Umbilical cord (tissue), 2 donors: ENCODE results near the gene FOSL1. TPM values are rescaled to one million over a fixed set of nuclear protein-coding genes. Genes with fewer than 3 reads are reported as not detected.

Experiments
- DNase-seq: peaks from one replicate; pipeline ENCODE4 v3.0.0-alpha.2; 2015; ENCODE audit warnings: low spot score
- total RNA-seq: library from RNA; depleted of rRNA; stranded (reverse); fragments of >200 nt; gene quantifications from one replicate; pipeline ENCODE4 v1.2.3, GENCODE V29; 2014; ENCODE audit warnings: low replicate concordance; ENCODE audit not compliant: insufficient read depth

Gene FOSL1
- total RNA-seq, 1 donor from 2014 or later, result not detected

- no peak for DNase-seq
Measured at GRCh38 chr11:65919573-65920371, 19.6 kb upstream of the FOSL1 start.

- peak; percentile 99 for DNase-seq
Measured at GRCh38 chr11:65919141-65919572, 19.0 kb upstream of the FOSL1 start, which contains the start of gene DRAP1. Gene DRAP1 (plus strand): TSS chr11:65919426. CDS start chr11:65919502, 76 bp downstream.

- DNase-seq, result no peak
Measured at GRCh38 chr11:65918211-65919140, 18.3 kb upstream of the FOSL1 start, which contains the start of gene C11orf68. Gene C11orf68 (minus strand): TSS chr11:65919062. CDS start chr11:65919031, 31 bp downstream.

- no peak for DNase-seq
Measured at GRCh38 chr11:65917434-65918210, 17.4 kb upstream of the FOSL1 start.

GRCh38 chr11:65917077-65917433, 16.9 kb upstream of the FOSL1 start:
- no peak for DNase-seq

GRCh38 chr11:65916391-65916790, 16.2 kb upstream of the FOSL1 start:
- DNase-seq, result no peak

GRCh38 chr11:65915821-65916251, 15.6 kb upstream of the FOSL1 start:
- DNase-seq, result peak; percentile 94

- no peak for DNase-seq
Measured at GRCh38 chr11:65915101-65915820, 15.1 kb upstream of the FOSL1 start.

DNA sequence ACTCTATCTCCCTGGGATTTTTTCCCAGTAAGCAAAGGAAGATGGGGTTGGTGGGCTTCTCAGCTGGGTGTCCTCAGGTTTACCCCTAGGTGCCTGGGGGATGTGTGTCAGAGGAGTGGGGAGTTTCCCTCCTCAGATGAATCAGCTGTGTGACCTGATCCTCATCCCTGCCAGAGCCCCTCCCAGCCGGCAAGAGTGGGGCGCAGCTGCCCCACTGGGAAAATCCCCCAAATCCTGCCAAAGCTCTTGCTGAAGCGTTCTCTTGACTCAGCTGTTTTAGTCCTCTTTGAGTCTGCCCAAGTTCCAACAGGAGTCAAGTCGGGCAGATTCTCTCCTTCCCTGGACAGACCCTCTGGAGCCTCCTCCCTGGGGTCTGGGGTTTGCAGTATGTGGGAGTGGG, 12.7 kb upstream of the FOSL1 start:
- peak; percentile 91 for DNase-seq

DNA sequence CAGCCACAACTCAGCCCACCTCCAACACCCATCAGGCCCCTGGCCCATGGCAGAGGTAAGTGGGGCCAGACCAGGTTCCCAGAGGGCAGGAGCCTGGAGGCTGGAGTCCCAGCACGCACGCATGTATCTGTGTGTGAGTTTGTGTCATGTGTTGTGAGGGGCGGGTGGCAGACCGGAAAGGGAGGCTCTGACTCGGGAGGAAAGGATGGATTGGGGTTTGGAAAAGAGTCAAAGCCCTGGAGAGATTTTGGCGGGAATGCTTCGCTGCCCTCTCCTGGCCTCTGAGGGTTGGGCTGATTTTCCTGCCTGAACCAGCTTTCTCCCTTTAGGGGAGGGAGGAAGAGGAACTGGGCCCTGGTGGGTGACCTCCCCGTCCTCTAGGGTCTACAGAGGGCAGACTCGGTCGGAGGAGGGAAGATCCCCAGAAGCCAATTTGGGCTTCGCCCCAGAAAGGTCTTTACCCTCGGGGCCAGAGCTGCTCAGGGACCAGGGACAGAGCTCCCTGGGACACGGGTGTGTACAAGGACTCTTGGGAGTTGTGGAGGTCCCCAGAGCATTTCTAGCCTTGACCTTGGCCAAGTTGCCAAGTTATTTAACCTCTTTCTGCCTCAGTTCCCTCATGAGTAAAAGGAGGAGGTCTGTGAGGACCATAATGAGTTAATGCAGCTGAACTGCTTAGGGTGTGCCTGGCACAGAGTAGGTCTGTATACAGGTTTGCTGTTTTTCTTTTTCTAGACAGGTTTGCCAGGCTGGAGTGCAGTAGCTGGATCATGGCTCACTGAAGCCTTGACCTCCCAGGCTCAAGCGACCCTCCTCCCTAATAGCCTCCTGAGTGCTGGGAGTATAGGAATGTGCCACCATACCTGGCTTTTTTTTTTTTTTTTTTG, 11.7 kb upstream of the FOSL1 start:
- peak; percentile 89 for DNase-seq

- DNase-seq, result no peak
Measured at GRCh38 chr11:65907878-65908277, 7.7 kb upstream of the FOSL1 start.

GRCh38 chr11:65906602-65907001, 6.4 kb upstream of the FOSL1 start:
- DNase-seq, result no peak

- no peak for DNase-seq
Measured at GRCh38 chr11:65903715-65904114, 3.5 kb upstream of the FOSL1 start.

DNA sequence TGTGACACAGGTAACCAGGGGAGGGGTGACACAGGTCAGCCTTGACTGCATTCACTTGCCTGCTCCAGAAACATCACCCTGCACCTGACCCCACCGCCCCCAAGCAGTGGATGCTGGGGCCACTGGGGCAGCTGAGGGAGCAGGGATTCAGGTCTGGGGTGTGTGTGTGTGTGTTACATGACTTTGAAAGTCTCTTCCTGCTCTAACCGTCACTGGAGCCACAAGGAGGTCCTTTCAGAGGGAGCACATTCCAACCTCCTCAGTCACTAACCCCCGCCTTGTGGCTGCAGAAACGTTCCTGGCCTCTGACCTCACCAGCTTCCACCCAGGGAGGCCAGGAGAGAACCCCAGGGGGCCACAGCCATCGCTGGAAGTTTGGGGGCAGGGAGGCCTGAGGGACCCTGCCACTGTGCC, 2.9 kb upstream of the FOSL1 start:
- DNase-seq, result peak; percentile 39

DNA sequence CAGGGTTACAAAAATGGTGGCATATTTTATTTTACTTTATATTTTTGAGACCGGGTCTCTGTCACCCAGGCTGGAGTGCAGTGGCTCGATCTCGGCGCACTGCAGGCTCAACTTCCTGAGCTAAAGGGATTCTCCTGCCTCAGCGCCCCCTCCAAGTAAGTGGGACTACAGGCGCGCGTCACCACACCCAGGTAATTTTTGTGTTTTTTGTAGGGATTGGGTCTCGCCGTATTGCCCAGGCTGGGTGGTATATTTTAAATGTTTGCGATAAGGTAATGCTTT, 652 bp upstream of the FOSL1 start:
- no peak for DNase-seq

GRCh38 chr11:65899356-65900124, 648 bp downstream of the FOSL1 start:
- DNase-seq, result peak; percentile 42

DNA sequence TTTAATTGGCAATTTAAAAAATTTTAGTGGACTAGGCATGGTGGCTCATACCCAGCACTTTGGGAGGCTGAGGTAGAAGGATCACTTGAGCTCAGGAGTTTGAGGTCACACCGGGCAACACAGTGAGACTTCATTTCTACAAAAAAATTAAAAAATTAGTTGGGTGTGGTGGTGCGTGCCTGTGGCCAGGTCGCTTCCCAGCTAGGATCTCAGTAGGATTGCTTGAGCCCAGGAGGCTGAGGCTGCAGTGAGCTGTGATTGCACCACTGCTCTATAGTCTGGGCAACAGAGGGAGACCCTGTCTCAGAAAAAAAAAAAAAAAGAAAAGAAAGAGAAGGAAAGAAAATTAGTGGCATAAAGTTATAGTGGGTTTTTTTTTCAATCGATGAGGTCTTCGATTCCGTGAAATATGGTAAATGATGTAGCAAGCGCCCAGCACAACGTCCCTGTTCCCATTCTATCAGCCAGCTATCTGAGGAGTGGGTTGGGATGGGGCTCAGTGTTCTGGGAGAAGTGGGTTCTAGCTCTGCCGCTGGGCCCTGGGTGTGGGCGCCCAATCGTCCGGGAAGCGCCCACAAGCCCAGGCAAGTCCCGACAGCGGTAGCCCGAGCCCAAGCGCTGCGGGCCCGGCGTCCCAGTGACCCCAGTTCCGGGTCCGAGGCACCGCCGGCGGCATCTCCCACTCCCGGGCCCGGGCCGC, 1.4 kb downstream of the FOSL1 start:
- DNase-seq, result no peak

GRCh38 chr11:65897020-65897471, 3.1 kb downstream of the FOSL1 start:
- no peak for DNase-seq
